Nephron progenitor cell (in vitro differentiated cells): ENCODE measurements around the gene ECM1.

Experiments used
- DNase-seq: peaks from one replicate; pipeline ENCODE4 v3.0.0; 2021
- H3K27ac Mint-ChIP-seq: 2 replicates; pipeline ENCODE4 v1.8.0; 2021; ENCODE audit warnings: mild to moderate bottlenecking, moderate library complexity, mixed read lengths
- H3K27me3 Mint-ChIP-seq: 2 replicates; pipeline ENCODE4 v1.8.0; 2021; ENCODE audit warnings: mild to moderate bottlenecking, low read depth, mixed read lengths; ENCODE audit not compliant: poor library complexity
- H3K36me3 Mint-ChIP-seq: 2 replicates; pipeline ENCODE4 v1.8.0; 2021; ENCODE audit warnings: low read depth, mixed read lengths
- H3K4me1 Mint-ChIP-seq: 2 replicates; pipeline ENCODE4 v1.8.0; 2021; ENCODE audit warnings: mixed read lengths
- H3K4me3 Mint-ChIP-seq: 2 replicates; pipeline ENCODE4 v1.8.0; 2021; ENCODE audit warnings: mild to moderate bottlenecking, moderate library complexity, mixed read lengths
- H3K9me3 Mint-ChIP-seq: 2 replicates; pipeline ENCODE4 v1.8.0; 2021; ENCODE audit warnings: mild to moderate bottlenecking, moderate library complexity, mixed read lengths
- TF ChIP-seq, protein P1 (sequence below): fragments of 200-600 bp; sonication (generic); IDR thresholded peaks from 2 replicates; pipeline ENCODE4 v1.5.0; 2021; ENCODE audit warnings: antibody characterized with exemption

The ECM1 gene

DNA sequence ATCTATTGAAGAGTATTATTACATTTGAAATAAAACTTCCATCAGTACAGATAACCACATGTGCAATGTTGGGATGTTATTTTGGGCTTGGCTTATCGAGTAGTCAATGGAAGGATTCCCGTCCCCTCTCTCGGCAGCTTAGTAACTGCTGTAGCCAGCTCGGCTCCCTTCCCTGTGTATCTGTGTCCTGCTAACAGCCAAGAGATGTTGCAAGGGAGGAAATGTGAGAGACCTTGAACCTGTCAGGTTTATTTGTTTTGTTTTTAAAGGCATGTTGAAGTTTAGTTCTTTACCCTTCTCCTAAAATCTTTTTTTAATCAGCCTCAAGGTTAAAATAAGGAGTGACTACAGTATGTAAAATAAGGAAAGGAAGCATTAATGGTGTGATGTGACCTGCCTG is 34.2 kb upstream of the ECM1 start:
- no peak for DNase-seq
- Mint-ChIP-seq H3K4me3 (peak overlapping the region; percentile 53), H3K27me3 (no peaks in the 10 kb centered on the region), H3K9me3 (no peaks in the 10 kb centered on the region), H3K4me1 (peaks cover 73% of the 10 kb centered on the region), H3K36me3 (peaks cover 34% of the 10 kb centered on the region), H3K27ac (peak overlapping the region; percentile 89)
- TF ChIP-seq, protein P1, sequence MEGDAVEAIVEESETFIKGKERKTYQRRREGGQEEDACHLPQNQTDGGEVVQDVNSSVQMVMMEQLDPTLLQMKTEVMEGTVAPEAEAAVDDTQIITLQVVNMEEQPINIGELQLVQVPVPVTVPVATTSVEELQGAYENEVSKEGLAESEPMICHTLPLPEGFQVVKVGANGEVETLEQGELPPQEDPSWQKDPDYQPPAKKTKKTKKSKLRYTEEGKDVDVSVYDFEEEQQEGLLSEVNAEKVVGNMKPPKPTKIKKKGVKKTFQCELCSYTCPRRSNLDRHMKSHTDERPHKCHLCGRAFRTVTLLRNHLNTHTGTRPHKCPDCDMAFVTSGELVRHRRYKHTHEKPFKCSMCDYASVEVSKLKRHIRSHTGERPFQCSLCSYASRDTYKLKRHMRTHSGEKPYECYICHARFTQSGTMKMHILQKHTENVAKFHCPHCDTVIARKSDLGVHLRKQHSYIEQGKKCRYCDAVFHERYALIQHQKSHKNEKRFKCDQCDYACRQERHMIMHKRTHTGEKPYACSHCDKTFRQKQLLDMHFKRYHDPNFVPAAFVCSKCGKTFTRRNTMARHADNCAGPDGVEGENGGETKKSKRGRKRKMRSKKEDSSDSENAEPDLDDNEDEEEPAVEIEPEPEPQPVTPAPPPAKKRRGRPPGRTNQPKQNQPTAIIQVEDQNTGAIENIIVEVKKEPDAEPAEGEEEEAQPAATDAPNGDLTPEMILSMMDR, result no peak

DNA sequence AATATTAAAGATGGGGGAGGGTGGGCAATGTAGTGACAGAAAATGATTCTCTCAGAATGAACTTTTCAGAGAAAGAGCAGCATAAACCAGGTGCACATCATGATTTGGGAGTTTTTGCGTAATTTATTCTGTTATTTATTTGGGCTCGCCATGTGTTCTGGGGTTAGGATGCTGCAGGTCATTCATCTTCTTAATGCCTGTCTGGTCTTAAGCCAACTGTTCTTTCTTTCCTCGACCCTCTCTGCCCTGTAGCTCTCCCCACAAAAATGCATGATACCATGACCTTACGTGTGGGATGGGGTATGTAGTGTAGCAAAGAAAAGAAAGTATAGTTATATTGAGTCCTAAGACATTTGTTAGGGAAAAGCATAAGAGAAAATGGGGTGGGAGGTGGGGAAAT is 33.0 kb upstream of the ECM1 start:
- no peaks in the 10 kb centered on the region for H3K27me3 Mint-ChIP-seq
- TF ChIP-seq, protein P1, result no peak
- DNase-seq, result no peak
- peaks cover 34% of the 10 kb centered on the region for H3K36me3 Mint-ChIP-seq
- H3K4me1 Mint-ChIP-seq, result peaks cover 80% of the 10 kb centered on the region
- H3K9me3 Mint-ChIP-seq, result no peaks in the 10 kb centered on the region
- peak overlapping the region; percentile 34 for H3K4me3 Mint-ChIP-seq
- peak overlapping the region; percentile 89 for H3K27ac Mint-ChIP-seq

DNA sequence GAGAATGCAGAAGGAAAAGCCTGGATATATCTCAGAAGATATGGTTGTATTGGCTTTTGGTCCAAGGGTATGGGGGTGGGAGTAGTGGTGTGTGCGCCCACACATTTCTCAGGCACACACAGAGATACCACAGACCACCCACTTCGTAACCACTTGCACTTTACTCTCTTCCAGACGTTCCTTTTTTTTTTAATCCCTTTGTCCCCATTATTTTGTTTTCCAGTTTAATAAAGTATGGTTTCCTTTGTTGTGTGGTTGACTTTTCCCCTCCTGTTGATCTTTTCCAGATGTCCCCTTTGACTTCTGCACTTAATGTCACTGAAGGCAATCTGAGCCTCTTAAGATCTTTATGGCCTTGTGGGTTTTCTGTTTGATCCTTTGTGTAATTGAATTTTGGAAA is 31.2 kb upstream of the ECM1 start:
- Mint-ChIP-seq H3K9me3 (no peaks in the 10 kb centered on the region), H3K27ac (peak overlapping the region; percentile 89), H3K4me1 (peaks cover 79% of the 10 kb centered on the region), H3K36me3 (peaks cover 15% of the 10 kb centered on the region), H3K27me3 (no peaks in the 10 kb centered on the region), H3K4me3 (peak overlapping the region; percentile 43)
- TF ChIP-seq, protein P1, result no peak
- DNase-seq, result no peak

DNA sequence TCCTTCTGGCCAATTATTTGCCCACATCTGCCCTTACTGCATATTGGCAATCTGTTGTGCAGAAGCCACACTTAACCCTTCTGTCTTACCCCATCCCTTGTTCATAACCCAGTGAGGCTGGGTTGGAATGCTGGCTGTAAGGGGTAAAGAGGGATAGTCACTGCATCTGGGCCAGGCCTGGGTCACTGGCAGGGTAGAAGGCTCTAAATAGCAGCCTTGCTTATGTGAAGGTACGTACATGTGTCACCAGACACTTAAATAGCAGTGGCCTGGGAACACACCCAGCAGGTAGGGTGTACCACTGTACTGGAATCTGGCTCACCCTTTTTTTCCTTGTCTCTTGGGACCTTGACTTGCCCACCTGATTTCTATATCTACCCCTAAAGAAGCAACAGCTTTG is 30.6 kb upstream of the ECM1 start:
- peaks cover 74% of the 10 kb centered on the region for H3K4me1 Mint-ChIP-seq
- DNase-seq, result no peak
- peaks cover 9% of the 10 kb centered on the region for H3K36me3 Mint-ChIP-seq
- no peaks in the 10 kb centered on the region for H3K27me3 Mint-ChIP-seq
- H3K27ac Mint-ChIP-seq, result peak overlapping the region; percentile 89
- peak overlapping the region; percentile 14 for H3K4me3 Mint-ChIP-seq
- TF ChIP-seq, protein P1, result no peak
- H3K9me3 Mint-ChIP-seq, result no peaks in the 10 kb centered on the region

DNA sequence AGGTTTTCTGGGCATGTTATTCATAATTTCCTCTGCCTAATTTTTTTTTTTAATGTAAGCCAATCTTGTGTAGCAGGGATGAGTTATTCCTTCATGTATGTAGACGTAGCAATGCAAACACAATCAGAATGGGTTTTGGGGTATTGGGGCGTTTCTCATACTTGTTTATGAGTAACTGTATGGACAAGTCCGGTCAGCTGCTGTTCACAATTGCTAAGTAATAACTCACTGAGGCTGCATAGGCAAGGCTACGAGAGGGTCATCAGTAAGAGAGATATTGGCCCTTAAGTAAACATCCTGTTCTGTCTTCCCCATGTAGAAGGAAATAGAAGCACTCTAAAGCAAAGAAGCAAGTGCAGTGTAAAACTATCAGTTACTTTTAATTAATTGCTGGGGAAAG is 30.2 kb upstream of the ECM1 start:
- H3K27me3 Mint-ChIP-seq, result no peaks in the 10 kb centered on the region
- H3K36me3 Mint-ChIP-seq, result peaks cover 5% of the 10 kb centered on the region
- DNase-seq, result no peak
- H3K27ac Mint-ChIP-seq, result peak overlapping the region; percentile 89
- H3K4me1 Mint-ChIP-seq, result peaks cover 70% of the 10 kb centered on the region
- no peaks in the 10 kb centered on the region for H3K9me3 Mint-ChIP-seq
- H3K4me3 Mint-ChIP-seq, result peak overlapping the region; percentile 14
- TF ChIP-seq, protein P1, result no peak

DNA sequence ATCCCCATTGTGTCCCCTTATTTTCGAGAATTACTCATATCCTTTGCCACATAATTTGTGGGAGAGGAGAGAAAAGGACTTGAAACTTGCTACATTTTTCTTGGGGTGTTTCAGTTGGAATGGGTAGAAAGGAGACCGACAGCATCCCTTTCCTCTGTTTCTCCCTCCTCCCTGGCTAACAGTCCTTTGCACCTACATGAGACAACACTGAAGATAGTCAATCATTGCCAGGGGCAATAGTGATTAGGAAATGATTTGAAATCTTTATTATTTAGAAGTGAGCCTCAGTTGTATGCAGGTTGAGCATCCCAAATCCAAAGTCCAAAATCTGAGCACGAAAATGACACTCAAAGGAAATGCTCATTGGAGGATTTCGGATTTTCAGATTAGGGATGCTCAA is 28.5 kb upstream of the ECM1 start:
- Mint-ChIP-seq H3K36me3 (no peaks in the 10 kb centered on the region), H3K4me3 (no peak overlapping the region), H3K27me3 (peaks cover 3% of the 10 kb centered on the region), H3K4me1 (peaks cover 53% of the 10 kb centered on the region), H3K9me3 (no peaks in the 10 kb centered on the region), H3K27ac (peak overlapping the region; percentile 36)
- DNase-seq, result no peak
- TF ChIP-seq, protein P1, result no peak
